ENCODE measurements around the gene TUT4. TPM values are rescaled to one million over a fixed set of nuclear protein-coding genes. Genes with fewer than 3 reads are reported as not detected.

TUT4 gene
- polyA plus RNA-seq, 3 donors, result 4.3 to 24.2 (median 7.6) TPM

GRCh38 chr1:52572387-52572786 is 19.5 kb upstream of the TUT4 start:
- Histone ChIP-seq H3K27ac (ENCODE audit: low read depth in 1 of 2, low read length in 2 of 2) (no peak overlapping the region), H3K4me1 (ENCODE audit: control insufficient read depth in 1 of 2, insufficient read depth in 2 of 2, low read length in 2 of 2) (peaks cover 22 to 23% of the 10 kb centered on the region in 2 donors), H3K9me3 (replicated peaks in 1 of 2; ENCODE audit: control insufficient read depth in 1 of 2, insufficient read depth in 1 of 2, low read length in 2 of 2) (no peaks in the 10 kb centered on the region), H3K9ac (ENCODE audit: insufficient read depth, low read length, poor library complexity, severe bottlenecking) (no peak overlapping the region), H3K4me2 (replicated peaks; ENCODE audit: extremely low read depth, low read length, poor library complexity, severe bottlenecking) (no peak overlapping the region), H3K36me3 (replicated peaks in 1 of 2; ENCODE audit: control insufficient read depth in 1 of 2, insufficient read depth in 2 of 2, low read length in 2 of 2) (no peaks in the 10 kb centered on the region), H4K20me1 (ENCODE audit: insufficient read depth, low read length) (no peaks in the 10 kb centered on the region), H3K79me2 (ENCODE audit: insufficient read depth, low read length) (no peaks in the 10 kb centered on the region), H3K4me3 (replicated peaks in 1 of 3; ENCODE audit: low read depth in 2 of 3, low read length in 3 of 3) (no peak overlapping the region), H2AFZ (ENCODE audit: insufficient read depth, low read depth, low read length, poor library complexity, severe bottlenecking) (no peak overlapping the region), H3K27me3 (ENCODE audit: control insufficient read depth in 2 of 2, insufficient read depth in 2 of 2, low read length in 2 of 2) (no peaks in the 10 kb centered on the region)
- Mint-ChIP-seq H3K4me1 (peaks cover 30% of the 10 kb centered on the region), H3K4me3 (no peak overlapping the region), H3K36me3 (no peaks in the 10 kb centered on the region), H3K27ac (no peak overlapping the region), H3K27me3 (ENCODE audit: low read depth in 3 of 3) (peaks cover 6 to 14% (median 11%) of the 10 kb centered on the region in 3 donors), H3K9me3 (peaks cover 0 to 7% (median 5%) of the 10 kb centered on the region in 7 donors)
- WGBS (ENCODE audit: insufficient coverage), result 100% methylated on average over 2 of the region's 4 CpGs
- intact Hi-C loops (cut with micrococcal nuclease), result no loop called here
- TF ChIP-seq CTCF (IDR thresholded peaks at IDR 0.05), result no peak
- DNase-seq, result no peak

- DNase-seq, result peak in 2 of 3 donors; percentile 32 to 37
- WGBS (ENCODE audit: insufficient coverage), result no CpG with 5 or more reads among the region's 1 CpG
- H3K4me3 ChIP-seq (replicated peaks in 1 of 3; ENCODE audit: low read depth in 2 of 3, low read length in 3 of 3), result no peak overlapping the region
- H3K4me2 ChIP-seq (replicated peaks; ENCODE audit: extremely low read depth, low read length, poor library complexity, severe bottlenecking), result no peak overlapping the region
- no peaks in the 10 kb centered on the region for H3K27me3 ChIP-seq (ENCODE audit: control insufficient read depth in 2 of 2, insufficient read depth in 2 of 2, low read length in 2 of 2)
- no peaks in the 10 kb centered on the region for H4K20me1 ChIP-seq (ENCODE audit: insufficient read depth, low read length)
- peaks cover 0 to 7% (median 5%) of the 10 kb centered on the region in 7 donors for H3K9me3 Mint-ChIP-seq
- no peak overlapping the region for H3K9ac ChIP-seq (ENCODE audit: insufficient read depth, low read length, poor library complexity, severe bottlenecking)
- TF ChIP-seq CTCF (IDR thresholded peaks at IDR 0.05), result no peak
- peaks cover 30% of the 10 kb centered on the region for H3K4me1 Mint-ChIP-seq
- no peak overlapping the region for H2AFZ ChIP-seq (ENCODE audit: insufficient read depth, low read depth, low read length, poor library complexity, severe bottlenecking)
- no peaks in the 10 kb centered on the region for H3K79me2 ChIP-seq (ENCODE audit: insufficient read depth, low read length)
- no peak overlapping the region for H3K27ac Mint-ChIP-seq
- H3K9me3 ChIP-seq (replicated peaks in 1 of 2; ENCODE audit: control insufficient read depth in 1 of 2, insufficient read depth in 1 of 2, low read length in 2 of 2), result no peaks in the 10 kb centered on the region
- H3K4me3 Mint-ChIP-seq, result no peak overlapping the region
- H3K4me1 ChIP-seq (ENCODE audit: control insufficient read depth in 1 of 2, insufficient read depth in 2 of 2, low read length in 2 of 2), result peaks cover 22 to 23% of the 10 kb centered on the region in 2 donors
- no peak overlapping the region for H3K27ac ChIP-seq (ENCODE audit: low read depth in 1 of 2, low read length in 2 of 2)
- intact Hi-C loops (cut with micrococcal nuclease), result no loop called here
- H3K36me3 Mint-ChIP-seq, result no peaks in the 10 kb centered on the region
- peaks cover 6 to 14% (median 11%) of the 10 kb centered on the region in 3 donors for H3K27me3 Mint-ChIP-seq (ENCODE audit: low read depth in 3 of 3)
- H3K36me3 ChIP-seq (replicated peaks in 1 of 2; ENCODE audit: control insufficient read depth in 1 of 2, insufficient read depth in 2 of 2, low read length in 2 of 2), result no peaks in the 10 kb centered on the region
Observed at GRCh38 chr1:52571783-52572182, 18.9 kb upstream of the TUT4 start.

Measured in CD14-positive monocyte (primary cell).